ENCODE measurements around the gene SLC5A10.

DNA sequence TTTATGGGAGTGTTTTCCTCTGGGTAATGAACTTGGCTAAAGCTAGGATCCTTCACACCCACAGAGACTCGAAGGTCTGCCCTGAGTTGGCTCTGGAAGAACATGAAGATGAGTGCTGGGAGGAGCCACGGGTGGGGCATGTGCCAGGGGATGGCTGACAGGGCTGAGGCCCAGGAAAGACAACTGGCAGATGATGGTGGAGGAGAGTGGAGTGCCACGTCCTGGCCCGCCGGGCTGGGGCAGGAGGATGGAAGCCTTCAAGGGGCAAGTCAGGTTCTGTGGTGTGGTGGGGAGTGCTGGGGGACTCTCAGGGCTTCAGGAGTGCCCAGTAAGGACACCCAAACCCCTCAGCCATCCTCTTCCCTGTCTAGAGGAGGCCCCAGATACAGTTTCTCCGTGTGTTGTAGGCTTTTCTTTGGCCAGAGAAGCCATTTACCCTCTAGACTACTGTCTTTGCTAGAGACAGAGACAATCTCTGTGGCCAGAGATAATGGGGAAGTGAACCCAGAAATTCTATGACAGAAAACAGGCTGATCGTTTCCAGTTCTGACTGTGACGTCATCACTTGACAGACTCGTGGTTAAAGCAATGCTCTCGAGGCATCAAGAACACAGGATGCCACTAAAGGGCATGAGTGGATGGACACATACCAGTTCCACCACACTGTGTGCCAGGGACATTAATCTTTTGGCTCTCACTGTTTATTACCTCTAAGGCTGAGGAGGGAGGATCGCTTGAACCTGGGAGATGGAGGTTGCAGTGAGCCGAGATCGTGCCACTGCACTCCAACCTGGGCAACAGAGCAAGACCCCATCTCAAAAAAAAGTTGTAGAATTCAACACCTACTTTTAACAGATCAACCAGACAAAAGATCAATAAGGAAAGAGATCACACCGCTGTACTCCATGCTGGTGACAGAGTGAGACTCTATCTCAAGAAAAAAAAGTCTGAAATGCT lies 18.6 kb upstream of the SLC5A10 start:
- TF ChIP-seq, protein P1, sequence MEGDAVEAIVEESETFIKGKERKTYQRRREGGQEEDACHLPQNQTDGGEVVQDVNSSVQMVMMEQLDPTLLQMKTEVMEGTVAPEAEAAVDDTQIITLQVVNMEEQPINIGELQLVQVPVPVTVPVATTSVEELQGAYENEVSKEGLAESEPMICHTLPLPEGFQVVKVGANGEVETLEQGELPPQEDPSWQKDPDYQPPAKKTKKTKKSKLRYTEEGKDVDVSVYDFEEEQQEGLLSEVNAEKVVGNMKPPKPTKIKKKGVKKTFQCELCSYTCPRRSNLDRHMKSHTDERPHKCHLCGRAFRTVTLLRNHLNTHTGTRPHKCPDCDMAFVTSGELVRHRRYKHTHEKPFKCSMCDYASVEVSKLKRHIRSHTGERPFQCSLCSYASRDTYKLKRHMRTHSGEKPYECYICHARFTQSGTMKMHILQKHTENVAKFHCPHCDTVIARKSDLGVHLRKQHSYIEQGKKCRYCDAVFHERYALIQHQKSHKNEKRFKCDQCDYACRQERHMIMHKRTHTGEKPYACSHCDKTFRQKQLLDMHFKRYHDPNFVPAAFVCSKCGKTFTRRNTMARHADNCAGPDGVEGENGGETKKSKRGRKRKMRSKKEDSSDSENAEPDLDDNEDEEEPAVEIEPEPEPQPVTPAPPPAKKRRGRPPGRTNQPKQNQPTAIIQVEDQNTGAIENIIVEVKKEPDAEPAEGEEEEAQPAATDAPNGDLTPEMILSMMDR (IDR thresholded peaks at IDR 0.05) = no peak
- no peak for TF ChIP-seq POLR2A (IDR thresholded peaks at IDR 0.05)
- no peak for TF ChIP-seq EP300 (IDR thresholded peaks at IDR 0.05; ENCODE audit: low read depth)
- TF ChIP-seq POLR2AphosphoS5 (IDR thresholded peaks at IDR 0.05) = no peak

All from transverse colon (tissue), 4 donors.